OCI-M2 (cell line): ENCODE data around the gene ARPC1B.
"Not testable (repeated sequence)": the region's sequence is repeated elsewhere in the genome, so short reads cannot be mapped to it uniquely, and the experiment has no call there.

Source experiments
- DNase-seq: peaks from one replicate; lab custom pipeline; 2025; ENCODE audit not compliant: unreplicated experiment; lab: John Stamatoyannopoulos, UW

Gene ARPC1B

DNA sequence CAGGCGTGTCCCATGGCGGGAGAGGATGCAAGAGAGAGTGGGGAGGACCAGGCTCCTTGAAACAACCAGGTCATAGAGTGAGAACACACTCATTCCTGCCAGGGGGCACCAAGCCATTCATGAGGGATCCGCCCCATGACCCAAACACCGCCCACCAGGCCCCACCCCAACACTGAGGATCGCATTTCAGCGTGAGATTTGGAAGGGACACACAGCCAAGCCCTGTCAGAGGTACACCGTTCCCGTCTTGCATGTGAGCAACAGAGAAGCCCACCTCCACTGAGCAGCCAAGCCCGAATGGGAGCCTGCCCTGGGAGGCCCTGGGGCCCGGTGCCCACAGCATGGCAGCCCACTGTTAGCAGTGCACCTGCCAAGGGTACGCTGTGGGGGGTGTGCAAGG, 7.9 kb upstream of the ARPC1B start:
- no peak for DNase-seq

DNA sequence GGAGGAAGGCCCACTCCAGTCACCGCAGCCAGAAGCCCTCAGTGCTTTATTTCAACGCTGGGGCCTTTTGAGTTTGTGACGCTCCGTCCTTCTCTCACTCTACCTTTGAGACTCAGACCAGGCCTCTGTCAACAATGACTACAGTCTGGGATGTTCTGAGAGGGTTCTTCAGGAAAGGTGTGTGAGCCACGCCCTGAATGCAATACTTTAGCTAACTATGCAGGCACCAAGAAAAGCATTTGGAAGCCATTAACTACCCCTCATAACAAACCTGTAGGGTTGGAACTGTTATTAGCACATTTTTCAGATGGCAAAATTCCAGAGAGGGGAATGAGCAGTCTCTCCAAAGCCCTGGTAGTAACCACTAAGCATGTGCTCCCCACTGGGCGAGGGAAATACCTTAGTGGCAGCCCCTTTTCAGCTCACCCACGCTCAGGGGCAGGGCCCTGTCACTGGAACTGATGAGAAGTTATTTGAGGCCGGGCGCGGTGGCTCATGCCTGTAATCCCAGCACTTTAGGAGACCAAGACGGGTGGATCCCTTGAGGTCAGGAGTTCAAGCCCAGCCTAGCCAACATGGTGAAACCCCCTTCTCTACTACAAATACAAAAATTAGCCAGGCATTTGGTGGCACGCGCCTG, 5.7 kb upstream of the ARPC1B start:
- no peak for DNase-seq

DNA sequence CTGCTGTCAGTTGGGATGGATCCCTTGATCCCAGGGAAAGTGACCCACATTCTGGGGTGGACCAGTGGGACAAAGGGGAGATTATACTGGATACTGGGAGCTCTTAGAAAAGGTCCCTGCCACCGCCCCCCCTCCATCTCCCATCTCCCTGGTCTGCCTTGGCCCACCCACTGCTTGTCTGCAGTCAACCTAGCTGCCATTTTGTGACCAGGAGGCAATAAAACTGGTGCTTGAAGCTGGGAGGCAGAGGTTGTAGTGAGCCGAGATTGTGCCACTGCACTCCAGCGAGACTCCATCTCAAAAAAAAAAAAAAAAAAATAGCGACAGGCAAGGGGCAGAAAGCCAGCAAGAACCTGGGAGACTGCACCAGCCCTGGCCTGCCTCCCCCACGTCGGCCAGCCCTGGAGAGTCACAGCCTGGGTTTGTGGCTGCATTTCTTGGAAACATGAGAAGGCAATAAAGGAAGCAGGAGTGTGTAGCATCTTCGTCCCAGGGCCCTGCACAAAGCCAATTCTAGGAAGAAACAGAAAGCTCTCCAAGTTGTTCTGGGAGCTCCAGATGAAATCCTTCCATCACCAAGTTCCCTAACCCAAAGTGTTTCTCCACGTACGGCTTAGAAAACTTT, 4.7 kb upstream of the ARPC1B start:
- DNase-seq: no peak

DNA sequence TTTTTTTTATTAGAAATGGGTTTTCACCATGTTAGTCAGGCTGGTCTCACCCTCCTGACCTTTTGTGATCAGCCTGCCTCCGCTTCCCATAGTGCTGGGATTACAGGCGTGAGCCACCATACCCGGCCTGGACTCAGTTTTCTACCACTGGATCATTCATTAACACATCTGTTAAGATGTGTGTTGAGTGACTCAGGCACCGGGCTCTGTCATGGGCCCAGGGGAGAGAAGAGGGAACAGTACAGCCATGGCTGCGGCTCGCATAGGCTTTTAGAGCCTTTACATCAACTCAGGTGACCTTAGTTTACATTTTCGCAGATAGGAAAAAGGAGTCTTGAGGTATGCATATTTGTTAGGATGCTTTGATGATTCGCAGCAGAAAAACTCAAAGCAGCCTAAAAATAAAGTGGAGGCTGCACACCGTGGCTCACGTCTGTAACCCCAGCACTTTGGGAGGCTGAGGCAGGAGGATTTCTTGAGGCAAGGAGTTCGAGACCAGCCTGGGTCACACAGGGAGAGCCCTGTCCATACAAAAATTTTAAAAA, 3.1 kb upstream of the ARPC1B start:
- DNase-seq: no peak

DNA sequence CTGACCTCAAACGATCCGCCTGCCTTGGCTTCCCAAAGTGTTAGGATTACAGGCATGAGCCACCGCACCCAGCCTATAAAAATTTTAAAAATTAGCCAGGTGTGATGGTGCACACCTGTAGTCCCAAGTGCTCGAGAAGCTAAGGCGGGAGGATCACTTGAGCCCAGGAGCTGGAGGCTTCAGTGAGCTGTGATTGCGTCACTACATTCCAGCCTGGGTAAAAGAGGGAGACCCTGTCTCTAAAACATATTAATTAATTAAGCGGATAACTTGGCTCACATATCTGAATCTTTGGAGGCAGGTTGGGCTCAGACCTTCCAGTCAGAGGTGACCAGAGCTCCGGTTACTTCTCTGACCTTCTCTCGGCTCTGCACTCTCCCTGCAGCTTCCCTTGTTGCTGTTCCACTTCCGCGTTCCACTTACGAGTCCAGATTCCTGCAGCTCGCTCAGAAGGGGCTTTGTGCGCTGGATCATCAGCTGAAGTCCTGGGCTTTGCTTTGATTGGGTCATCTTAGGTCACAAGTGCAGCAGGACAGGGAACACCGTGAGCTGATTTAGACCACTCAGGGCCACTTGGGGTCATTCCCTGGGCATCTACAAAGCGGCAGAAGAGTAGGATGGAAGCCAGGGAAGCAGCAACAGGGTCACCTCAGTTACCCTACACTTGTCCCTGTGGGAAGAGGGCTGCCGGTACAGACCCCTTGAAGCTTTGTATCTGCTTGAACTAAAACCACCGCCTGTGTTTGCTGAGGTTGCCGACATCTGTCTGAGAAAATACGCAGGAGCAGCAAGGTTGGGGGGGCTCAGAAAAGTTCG, 2.0 kb upstream of the ARPC1B start:
- no peak for DNase-seq

DNA sequence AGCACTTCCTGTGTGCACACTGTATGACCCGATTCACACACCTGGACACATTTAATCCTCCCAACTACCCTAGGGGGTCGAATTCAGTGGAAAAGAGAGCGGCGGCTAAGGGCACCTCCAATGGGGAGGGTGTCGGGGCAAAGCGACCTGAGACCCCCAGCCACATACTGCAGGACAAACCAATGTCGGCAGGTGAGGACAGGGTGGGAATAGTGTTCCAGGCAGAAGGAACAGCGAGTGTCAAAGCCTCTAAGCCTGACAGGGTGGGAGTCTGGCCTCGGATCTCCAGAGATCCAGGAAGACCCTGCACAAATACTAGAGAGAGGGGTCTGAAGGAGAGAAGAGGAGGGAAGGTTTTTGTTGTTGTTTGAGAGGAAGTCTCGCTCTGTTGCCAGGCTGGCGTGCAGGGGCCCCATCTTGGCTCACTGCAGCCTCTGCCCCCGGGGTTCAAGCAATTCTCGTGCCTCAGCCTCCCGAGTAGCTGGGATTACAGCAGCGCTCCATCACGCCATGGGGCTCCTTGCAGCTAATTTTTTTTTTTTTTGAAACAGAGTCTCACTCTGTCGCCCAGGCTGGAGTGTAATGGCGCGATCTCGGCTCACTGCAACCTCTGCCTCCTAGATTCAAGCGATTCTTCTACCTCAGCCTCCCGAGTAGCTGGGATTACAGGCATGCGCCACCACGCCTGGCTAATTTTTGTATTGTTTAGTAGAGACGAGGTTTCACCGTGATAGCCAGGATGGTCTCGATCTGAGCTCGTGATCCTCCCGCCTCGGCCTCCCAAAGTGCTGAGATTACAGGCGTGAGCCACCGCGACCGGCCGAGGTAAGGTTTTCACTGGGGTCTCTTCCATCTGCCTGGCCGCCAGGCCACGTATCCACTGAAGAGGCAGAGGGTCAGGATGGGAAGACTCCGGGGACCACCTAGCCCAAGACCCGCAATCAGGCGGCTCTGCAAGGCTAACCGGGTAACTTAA, 1.2 kb upstream of the ARPC1B start:
- no peak for DNase-seq

DNA sequence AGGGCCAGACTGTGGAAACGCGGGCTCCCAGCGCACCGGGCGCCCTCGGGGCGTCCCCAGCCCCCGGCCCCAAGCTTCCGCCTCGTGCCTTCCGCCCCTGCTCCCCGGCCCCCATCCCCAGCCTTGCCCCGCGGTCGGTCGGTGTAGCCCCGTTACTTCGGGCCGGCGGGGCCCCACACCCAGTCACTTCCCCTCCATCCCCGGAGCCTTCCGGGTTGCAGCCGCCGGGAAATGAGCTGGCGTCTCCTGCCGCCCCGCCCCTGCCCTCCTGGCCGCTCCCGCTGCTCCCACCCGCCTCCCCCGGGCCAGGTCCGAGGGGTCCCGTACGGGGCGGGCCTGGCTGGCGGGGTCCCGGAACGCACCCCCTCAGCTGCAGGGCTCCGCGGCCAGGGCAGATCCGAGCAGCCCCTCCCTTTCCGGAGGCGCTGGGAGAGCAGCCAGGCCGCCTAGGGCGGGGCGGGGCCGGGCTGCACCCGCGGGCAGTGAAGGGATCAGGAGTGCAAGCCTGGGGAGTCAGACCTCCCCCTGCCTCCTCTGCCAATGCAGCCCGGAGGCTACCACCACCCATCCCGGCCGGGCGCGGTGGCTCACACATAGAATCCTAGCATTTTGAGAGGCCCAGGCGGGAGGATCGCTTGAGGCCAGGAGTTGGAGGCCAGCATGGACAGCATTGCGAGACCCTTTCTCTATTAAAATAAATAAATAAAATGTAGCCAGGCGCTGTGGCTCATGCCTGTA, 709 bp downstream of the ARPC1B start:
- DNase-seq: no peak

DNA sequence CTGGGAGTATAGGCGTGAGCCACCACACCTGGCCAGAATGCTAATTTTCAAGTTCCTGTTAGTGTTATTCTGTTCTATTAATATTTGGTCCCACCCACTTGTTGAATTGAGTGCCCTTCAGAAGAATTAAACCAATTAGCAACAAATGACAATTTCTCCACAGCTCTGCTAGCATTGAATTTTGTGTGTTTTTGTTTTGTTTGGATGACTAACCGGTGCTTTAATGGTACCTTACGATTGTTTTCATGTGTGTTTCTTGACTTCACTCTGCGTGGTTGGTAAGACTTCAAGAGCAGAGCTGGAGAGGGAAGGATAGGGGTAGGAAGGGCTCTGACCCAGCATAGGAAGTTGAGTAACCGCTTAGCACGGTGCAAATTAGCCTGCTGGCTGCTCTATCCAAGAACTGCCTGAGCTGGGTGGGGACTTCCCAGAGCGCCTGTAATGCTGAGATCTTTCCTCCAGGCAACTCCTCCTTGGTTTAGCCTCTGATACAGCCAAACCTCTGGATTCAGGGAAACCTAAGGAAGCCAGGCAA, 4.6 kb downstream of the ARPC1B start:
- DNase-seq: no peak

DNA sequence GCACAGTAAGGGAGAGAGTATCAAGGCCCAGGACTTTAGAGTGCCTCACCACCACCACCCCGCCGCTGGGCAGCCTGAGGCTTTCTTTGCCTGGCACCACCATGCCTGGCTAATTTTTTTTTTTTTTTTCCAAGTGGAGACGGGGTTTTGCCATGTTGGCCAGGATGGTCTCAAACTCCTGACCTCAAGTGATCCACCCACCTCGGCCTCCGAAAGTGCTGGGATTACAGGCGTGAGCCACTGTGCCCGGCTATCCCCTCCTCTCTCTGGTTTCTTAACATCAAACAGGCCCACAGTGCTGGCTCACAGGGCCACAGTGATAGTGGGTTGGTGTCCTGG, 5.1 kb downstream of the ARPC1B start:
- DNase-seq: not testable (repeated sequence)

DNA sequence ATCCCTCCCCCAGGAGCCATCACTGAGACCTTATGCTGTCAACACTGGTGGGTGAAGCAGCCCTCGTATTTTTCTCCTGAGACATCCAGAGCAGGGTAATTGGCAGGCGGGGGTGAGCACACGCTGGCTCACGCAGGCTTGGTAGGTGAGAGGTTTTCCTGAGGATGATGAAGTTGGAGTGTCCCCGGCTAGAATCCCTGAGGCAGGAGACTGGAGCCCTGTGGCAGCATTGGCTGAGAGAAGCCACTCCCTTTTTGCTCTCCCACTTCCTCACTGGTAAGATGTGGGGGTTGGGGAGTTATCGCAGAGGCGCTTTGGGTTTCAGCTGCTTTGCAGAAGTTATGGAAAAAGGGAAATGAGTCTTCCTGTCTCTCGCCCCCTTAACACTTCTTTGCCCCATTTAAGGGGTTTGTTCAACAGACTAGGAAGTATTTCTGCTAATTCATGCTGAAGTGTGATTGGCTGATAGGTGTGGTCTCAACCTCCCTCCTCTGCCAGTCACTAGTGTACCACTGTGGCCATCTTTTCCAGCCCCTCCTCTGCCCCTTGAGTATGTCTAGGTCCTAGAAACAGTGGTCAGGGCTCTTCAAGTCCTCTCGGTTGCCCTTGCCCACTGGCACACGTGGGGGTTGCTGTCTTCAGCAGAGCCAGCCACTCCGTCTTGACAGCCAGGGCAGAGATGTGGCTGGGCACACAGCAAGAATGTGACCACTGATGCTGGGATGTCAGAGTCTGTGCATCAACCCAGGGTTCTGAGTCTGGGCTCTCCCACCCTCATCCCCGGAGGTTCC, 5.7 kb downstream of the ARPC1B start:
- DNase-seq: peak; percentile 61

DNA sequence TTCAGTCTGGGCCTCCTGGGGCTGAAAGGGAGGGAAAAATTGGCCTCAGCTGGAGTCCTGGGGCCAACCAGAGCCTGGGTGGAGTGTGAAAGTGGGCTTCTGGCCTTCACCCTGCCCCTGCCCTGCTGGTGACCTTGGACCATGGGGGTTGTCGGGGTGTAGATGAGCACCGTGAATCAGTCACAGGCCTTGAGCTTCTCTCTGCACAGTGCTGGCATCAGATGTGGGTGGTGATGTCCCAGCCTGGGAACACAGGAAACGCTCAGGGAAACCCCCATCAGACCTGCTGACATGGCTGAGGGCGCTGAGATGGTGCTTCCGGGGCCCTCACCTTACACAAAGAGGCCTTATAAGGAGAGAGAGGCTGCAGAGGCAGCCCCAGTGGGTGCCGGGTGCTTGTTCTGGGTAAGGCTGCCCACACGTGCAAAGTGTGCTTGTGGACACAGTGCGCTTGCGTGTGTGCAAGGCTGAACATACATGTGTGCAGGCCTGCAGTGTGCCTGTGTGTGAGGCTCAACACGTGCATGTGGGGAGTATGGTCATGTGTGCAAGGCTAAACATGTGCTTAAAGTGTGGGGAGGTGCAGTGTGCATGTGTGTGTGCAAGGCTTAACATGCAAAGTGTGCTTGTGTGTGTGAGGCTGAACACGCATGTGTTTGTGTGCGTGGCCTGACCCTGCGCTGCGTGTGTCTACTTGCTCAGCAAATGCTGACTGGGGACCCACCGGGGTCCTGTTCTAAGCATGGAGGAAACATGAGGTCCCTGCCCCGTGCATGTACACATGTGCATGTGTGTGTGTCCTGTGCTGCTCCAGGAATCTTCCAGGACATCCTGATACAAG, 6.5 kb downstream of the ARPC1B start:
- no peak for DNase-seq

DNA sequence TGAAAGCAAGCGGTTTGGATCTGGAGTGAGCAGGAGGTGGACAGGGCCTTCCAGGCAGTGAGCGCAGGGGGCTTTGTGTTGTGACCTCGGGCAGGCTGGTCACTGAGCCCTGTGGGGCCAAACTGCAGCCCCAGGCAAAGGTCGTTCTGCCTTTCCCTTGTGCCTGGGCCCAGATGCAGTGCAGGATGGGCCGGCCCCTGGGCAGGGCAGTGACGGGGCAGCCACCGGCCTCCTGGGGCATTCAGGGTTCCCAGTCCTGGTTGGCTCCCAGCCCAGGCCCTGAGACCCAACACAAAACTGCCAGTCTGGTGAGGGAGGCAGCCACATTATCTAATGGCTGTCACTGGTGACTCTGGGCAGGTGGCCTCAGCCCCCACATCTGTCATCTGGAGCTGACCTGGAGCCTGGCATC, 7.1 kb downstream of the ARPC1B start:
- DNase-seq: no peak

DNA sequence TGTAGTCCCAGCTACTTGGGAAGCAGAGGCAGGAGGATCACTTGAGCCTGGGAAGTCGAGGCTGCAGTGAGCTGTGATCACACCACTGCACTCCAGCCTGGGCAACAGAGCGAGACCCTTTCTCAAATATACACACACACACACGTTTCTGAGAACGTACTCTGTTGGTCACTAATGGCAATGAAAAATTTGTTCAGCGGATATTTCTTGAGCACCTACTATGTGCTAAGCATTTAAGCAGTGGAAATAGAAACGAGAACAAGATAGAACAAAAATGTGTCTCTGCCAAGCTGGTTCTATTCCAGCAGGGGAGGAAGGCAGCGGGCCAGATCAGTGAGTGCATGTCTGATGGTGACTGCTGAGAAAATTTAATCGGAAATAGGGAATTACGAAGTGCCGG, 8.7 kb downstream of the ARPC1B start:
- no peak for DNase-seq

DNA sequence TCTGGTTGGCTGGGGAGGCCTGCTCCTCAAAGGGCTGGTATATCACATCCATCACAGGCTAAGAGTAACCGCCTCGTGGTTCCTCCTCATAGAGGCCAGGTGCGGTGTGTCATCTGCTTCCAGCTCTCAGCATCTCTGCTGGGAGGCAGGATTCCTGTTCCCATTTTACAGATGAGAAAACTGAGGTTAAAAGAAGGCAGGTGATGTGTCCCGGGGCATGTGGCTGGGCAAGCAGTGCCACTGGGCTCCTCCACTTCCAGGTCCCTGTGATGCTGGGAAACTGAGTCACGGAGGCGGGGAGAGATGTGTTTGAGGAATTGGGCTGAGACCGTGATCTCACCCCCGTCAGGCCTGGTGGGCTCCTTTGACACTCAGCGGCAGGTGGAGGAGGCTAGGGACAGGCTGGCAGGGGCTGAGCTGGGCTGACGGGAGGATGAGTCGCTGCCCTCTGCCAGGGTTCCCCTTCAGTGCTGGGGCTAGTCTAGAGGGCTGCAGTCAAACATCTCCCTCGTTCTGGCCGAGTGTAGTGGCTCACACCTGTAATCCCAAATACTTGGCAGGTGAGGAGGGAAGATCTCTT, 9.4 kb downstream of the ARPC1B start:
- DNase-seq: no peak

DNA sequence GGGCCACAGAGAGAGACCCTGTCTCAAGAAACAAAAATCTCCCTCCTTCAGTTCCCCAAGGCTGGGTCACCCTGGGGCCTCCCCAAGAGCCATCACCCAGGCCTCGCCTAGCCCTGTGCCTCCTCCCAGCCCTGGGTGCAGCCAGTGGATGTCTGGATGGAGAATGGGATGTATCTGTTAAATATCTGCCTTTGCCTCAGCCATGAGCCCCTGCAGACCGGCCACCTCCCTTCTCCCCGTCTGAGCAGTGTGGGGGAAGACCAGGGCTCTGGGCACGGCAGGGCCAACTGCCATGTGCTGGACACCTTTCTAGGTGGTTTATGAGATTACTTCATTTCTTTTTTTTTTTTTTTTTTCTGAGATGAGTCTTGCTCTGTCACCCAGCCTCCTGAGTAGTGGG, 10.0 kb downstream of the ARPC1B start:
- DNase-seq: no peak

DNA sequence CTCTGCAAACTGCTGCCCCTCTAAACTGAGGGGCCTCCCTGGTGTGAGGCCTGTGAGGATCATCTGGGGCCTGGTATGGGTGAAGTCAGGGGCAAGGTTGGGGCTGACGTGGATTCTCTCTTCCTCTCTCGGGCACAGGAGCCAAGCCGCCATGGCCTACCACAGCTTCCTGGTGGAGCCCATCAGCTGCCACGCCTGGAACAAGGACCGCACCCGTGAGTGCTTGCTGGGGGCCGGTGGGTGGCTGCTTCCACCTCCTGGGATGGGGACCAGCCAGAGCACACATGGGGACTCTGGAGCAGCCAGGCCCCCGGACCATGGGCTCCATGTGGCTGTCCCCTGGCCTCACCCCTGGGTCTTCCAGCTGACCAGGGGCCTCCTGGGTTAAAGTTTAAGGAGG, 11.0 kb downstream of the ARPC1B start:
- DNase-seq: no peak

DNA sequence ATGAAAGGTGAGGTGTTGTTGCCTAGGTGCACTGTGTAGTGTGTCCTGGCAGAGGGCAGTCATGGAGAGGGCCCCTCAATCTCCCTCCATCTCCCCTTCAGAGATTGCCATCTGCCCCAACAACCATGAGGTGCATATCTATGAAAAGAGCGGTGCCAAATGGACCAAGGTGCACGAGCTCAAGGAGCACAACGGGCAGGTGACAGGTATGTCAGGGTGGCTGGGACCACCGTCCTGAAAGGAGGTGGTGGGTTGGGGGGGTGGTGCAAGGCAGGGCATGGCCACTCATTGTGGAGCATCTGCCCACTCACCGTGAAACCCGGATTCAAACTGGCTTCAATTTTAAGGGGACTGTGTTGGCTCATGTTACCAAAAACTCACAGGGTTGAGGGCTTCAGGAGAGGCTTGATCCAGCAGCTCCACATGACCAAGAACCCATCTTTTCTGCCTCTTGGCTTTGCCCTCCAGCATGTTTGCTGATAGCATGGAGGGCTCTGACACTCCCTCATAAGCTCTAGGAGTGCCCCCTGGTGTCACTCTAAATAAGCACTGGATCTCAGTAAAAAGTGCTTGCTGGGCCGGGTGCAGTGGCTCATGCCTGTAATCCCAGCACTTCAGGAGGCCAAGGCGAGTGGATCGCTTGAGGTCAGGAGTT, 12.2 kb downstream of the ARPC1B start:
- no peak for DNase-seq
